ENCODE data around the gene DUSP10. TPM values are rescaled to one million over a fixed set of nuclear protein-coding genes. Genes with fewer than 3 reads are reported as not detected.

The DUSP10 gene
- total and polyA plus RNA-seq, 2 of the 13 experiments (the other 11 are each of a cell fraction or from before 2014, with no cell fraction given) = 2.1 to 4.4 TPM

- TF ChIP-seq ZNF605 (CRISPR knock-in tag; IDR thresholded peaks at IDR 0.05) (no peak), ZBTB7A (CRISPR knock-in tag; IDR thresholded peaks at IDR 0.05) (no peak), ZNF556 (CRISPR knock-in tag; IDR thresholded peaks at IDR 0.05; ENCODE audit: borderline replicate concordance) (no peak), DDIT3 (CRISPR knock-in tag; IDR thresholded peaks at IDR 0.05) (no peak), ZNF512 (CRISPR knock-in tag; IDR thresholded peaks at IDR 0.05) (no peak), FOSL1 (CRISPR knock-in tag; IDR thresholded peaks at IDR 0.05; ENCODE audit: borderline replicate concordance) (no peak), ZFX (CRISPR knock-in tag; IDR thresholded peaks at IDR 0.05; ENCODE audit: low read depth) (no peak)
- no peaks in the 10 kb centered on the region for H3K79me2 ChIP-seq (ENCODE audit: insufficient read depth, low read length)
- no TSS peak for BruUV-seq (replicated peaks)
- 0 out of 2 replicates have a peak, but pooled peaks cover 5% of the 10 kb centered on the region for H3K9me3 ChIP-seq (ENCODE audit: low read length)
- H2AFZ ChIP-seq (ENCODE audit: low read length) = no peak overlapping the region
- ATAC-seq = no peak
- no peak overlapping the region for H3K4me3 ChIP-seq (replicated peaks in 1 of 3; ENCODE audit: insufficient read depth in 1 of 3, low read depth in 2 of 3, low read length in 3 of 3)
- intact Hi-C loops (cut with micrococcal nuclease; ENCODE audit: unreplicated experiment) = no loop called here
- ChIA-PET CTCF (ENCODE audit: low intra/inter-chr PET ratio, low total read pairs) (no interaction called here), POLR2A (no interaction called here)
- H3K36me3 ChIP-seq (replicated peaks in 1 of 2; ENCODE audit: control insufficient read depth in 1 of 2, insufficient read depth in 2 of 2, low read length in 2 of 2) = no peaks in the 10 kb centered on the region
- no peaks in the 10 kb centered on the region for H4K20me1 ChIP-seq (ENCODE audit: insufficient read depth, low read length)
- no peak for DNase-seq (ENCODE audit: low spot score)
- H3K27ac ChIP-seq (ENCODE audit: extremely low read length, insufficient read depth, low read length) = no peak overlapping the region
- no peaks in the 10 kb centered on the region for H3K4me1 ChIP-seq (ENCODE audit: insufficient read depth, low read length)
- in situ Hi-C loops (cut with HindIII; ENCODE audit: extremely low pct_ligation_motif_present, low pct_unique_long_range_greater_than_20kb) = no loop called here
- H3K9ac ChIP-seq (ENCODE audit: insufficient read depth, low read depth, low read length) = no peak overlapping the region
- FAIRE-seq = no peak
- no peaks in the 10 kb centered on the region for H3K27me3 ChIP-seq (ENCODE audit: control insufficient read depth in 1 of 2, insufficient read depth in 2 of 2, low read length in 2 of 2)
- no peak overlapping the region for H3K4me2 ChIP-seq (ENCODE audit: low read depth, low read length)
Observed at GRCh38 chr1:221694109-221694508, 47.8 kb downstream of the DUSP10 start.

GRCh38 chr1:221693087-221693486, 48.8 kb downstream of the DUSP10 start:
- H2AFZ ChIP-seq (ENCODE audit: low read length) = no peak overlapping the region
- in situ Hi-C loops (cut with HindIII; ENCODE audit: extremely low pct_ligation_motif_present, low pct_unique_long_range_greater_than_20kb) = no loop called here
- ChIA-PET POLR2A (no interaction called here), CTCF (ENCODE audit: low intra/inter-chr PET ratio, low total read pairs) (no interaction called here)
- H3K4me3 ChIP-seq (replicated peaks in 1 of 3; ENCODE audit: insufficient read depth in 1 of 3, low read depth in 2 of 3, low read length in 3 of 3) = no peak overlapping the region
- no peaks in the 10 kb centered on the region for H4K20me1 ChIP-seq (ENCODE audit: insufficient read depth, low read length)
- H3K9me3 ChIP-seq (ENCODE audit: low read length) = 0 out of 2 replicates have a peak, but pooled peaks cover 5% of the 10 kb centered on the region
- no peak overlapping the region for H3K27ac ChIP-seq (ENCODE audit: extremely low read length, insufficient read depth, low read length)
- H3K79me2 ChIP-seq (ENCODE audit: insufficient read depth, low read length) = no peaks in the 10 kb centered on the region
- H3K36me3 ChIP-seq (replicated peaks in 1 of 2; ENCODE audit: control insufficient read depth in 1 of 2, insufficient read depth in 2 of 2, low read length in 2 of 2) = no peaks in the 10 kb centered on the region
- ATAC-seq (no peak), FAIRE-seq (no peak), DNase-seq (ENCODE audit: low spot score) (no peak)
- H3K27me3 ChIP-seq (ENCODE audit: control insufficient read depth in 1 of 2, insufficient read depth in 2 of 2, low read length in 2 of 2) = no peaks in the 10 kb centered on the region
- no peak overlapping the region for H3K4me2 ChIP-seq (ENCODE audit: low read depth, low read length)
- H3K9ac ChIP-seq (ENCODE audit: insufficient read depth, low read depth, low read length) = no peak overlapping the region
- intact Hi-C loops (cut with micrococcal nuclease; ENCODE audit: unreplicated experiment) = no loop called here
- no peaks in the 10 kb centered on the region for H3K4me1 ChIP-seq (ENCODE audit: insufficient read depth, low read length)
- BruUV-seq (replicated peaks) = no TSS peak
- 22% methylated on average over 2 of the region's 2 CpGs for WGBS (ENCODE audit: low lambda C conversion rate)
- no peak for TF ChIP-seq RNF219 (CRISPR knock-in tag; IDR thresholded peaks at IDR 0.05)
- no peak for TF ChIP-seq ZNF281 (CRISPR knock-in tag; IDR thresholded peaks at IDR 0.05; ENCODE audit: borderline replicate concordance)
- no peak for TF ChIP-seq ZNF768 (CRISPR knock-in tag; IDR thresholded peaks at IDR 0.05)
- no peak for TF ChIP-seq ZNF570 (CRISPR knock-in tag; IDR thresholded peaks at IDR 0.05; ENCODE audit: borderline replicate concordance)
- TF ChIP-seq ZNF138 (CRISPR knock-in tag; IDR thresholded peaks at IDR 0.05; ENCODE audit: low read depth) = no peak
